HG02759 (cell line): ENCODE measurements around the gene ERMP1.
A peak's percentile ranks its signal among the peaks of the same experiment; 100 is the strongest.

ENCODE experiments used
- ATAC-seq: cut with Tn5 transposase; IDR thresholded peaks from one replicate; pipeline ENCODE4 v1.9.1; 2021; ENCODE audit warnings: mild to moderate bottlenecking, moderate library complexity; ENCODE audit not compliant: unreplicated experiment

ERMP1 gene

GRCh38 chr9:5853617-5854016, 20.7 kb upstream of the ERMP1 start:
- ATAC-seq, result no peak

DNA sequence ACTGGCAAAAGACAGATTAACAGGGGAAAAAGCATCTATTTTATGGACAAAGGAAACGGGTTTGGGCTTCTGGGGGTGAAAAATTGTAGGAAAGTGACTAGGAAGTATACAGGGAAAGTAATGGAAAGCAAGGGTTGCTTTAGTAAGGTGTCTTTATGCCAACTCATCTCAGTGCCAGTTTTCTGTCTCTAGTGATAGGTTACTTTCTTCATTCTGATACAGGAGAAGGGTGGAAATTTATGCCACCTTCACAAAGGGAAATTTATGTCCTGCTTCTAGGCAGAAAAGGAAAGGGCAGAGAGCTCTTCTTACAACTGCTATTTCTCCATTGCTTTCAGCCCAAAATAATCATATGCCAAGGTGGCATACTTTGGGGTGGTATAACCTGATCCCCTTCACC, 20.1 kb upstream of the ERMP1 start:
- ATAC-seq, result no peak

GRCh38 chr9:5851445-5851844, 18.5 kb upstream of the ERMP1 start:
- ATAC-seq, result peak; percentile 89

DNA sequence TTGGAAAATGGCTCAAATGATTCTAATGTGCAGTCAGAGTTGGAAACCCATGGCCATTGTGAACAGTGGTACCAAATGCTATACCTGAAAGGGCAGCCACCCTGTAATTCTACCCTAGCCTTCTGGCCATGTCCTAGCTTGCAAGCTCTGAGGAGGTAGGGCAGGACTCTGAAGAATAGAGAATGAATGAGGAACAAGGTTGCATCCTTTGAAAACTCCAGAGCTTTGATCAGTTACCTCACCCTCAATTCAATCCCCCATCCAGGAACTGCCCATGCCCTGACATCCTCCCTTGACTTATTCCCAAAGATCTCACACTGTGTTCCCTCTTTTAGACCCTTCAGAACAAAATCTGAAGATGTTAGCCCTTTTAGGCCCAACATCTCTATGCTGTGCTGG, 17.8 kb upstream of the ERMP1 start:
- no peak for ATAC-seq

- ATAC-seq, result no peak
Measured at GRCh38 chr9:5848372-5848882, 15.5 kb upstream of the ERMP1 start.

- no peak for ATAC-seq
Measured at GRCh38 chr9:5846501-5846921, 13.6 kb upstream of the ERMP1 start.

DNA sequence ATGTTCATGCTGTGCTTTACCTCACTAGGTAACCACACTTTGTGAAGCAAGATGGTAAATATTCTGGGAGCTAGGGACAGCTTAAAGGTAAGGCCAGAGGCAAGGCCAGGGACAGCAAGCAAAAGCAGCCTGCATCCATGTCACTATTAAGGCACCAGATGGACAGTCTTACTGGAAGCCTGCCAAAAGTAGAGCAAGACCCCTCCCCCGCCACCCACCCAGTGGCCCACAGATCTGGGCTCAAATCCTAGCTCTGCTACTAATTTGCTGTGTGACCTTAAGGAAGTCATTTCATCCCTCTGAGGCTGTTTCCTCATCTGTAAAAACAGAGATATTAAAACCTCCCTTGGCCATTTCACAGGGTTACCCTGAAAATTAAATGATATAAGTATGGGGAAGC, 13.2 kb upstream of the ERMP1 start:
- ATAC-seq, result no peak

DNA sequence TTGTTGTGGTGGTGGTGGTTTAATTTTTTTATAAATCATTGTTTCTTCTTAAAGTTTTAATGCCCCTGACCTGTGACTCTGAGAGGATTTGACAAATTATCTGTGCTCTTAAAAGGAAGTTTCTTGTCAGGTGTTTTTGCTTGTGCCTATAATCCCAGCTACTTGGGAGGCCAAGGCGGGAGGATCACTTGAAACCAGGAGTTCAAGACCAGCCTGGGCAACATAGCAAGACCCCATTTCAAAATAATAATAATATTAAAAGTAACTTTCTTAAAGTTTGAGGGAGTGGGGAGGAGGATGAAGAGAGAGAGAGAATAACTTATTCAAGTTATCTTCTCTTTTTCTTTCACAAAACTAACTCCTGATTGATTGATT, 12.2 kb upstream of the ERMP1 start:
- ATAC-seq, result no peak

DNA sequence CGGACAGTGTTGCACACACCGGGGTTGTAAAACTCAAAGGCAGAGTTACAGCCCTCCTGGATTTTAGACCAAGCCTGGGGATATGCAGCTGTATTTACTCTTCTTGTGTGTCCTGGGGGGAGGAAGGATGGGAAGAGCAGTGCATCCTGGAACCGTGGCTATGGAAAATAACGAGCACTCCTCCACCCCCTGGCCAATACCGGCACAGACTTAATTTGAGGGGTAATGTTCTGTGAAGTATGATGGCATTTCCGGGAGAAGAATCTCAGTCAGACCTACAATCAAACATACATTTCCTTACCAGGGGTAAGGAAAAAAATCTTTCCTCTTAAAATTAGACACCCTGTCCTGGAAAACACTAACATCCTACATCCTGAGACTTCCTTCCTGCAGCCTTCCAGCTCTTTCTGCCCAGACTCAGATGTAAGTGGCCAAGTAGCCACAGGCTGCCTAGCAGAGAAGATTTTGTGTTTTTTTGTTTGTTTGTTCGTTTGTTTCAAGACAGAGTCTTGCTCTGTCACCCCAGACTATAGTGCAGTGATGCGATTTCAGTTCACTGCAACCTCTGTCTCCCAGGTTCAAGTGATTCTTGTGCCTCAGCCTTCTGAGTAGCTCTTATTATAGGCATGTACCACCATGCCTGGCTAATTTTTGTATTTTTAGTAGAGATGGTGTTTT, 11.0 kb upstream of the ERMP1 start:
- ATAC-seq, result no peak

- no peak for ATAC-seq
Measured at GRCh38 chr9:5842929-5843793, 10.2 kb upstream of the ERMP1 start.

GRCh38 chr9:5841771-5842573, 9.1 kb upstream of the ERMP1 start:
- ATAC-seq, result no peak

DNA sequence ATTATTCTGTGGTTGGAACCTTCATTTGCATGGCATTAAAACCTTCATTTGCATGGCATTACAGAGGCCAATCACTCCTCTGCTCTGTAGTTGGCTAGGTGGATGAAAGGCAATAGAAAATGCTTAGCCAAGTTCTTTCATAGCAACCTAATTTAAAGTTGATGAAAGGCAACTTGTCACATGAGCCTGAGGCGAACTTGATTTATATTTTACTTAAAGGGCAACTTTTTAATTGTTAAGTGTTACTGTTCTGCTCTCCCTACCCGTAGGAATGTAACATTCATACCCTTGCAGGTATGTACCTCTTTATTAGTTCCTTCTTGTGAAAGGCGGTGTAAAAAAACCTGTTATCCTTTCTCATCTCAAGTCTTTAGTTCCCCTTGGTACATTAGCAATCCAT, 7.9 kb upstream of the ERMP1 start:
- no peak for ATAC-seq

GRCh38 chr9:5839572-5839902, 6.6 kb upstream of the ERMP1 start:
- ATAC-seq, result no peak

- ATAC-seq, result no peak
Measured at GRCh38 chr9:5838884-5839571, 6.1 kb upstream of the ERMP1 start.

DNA sequence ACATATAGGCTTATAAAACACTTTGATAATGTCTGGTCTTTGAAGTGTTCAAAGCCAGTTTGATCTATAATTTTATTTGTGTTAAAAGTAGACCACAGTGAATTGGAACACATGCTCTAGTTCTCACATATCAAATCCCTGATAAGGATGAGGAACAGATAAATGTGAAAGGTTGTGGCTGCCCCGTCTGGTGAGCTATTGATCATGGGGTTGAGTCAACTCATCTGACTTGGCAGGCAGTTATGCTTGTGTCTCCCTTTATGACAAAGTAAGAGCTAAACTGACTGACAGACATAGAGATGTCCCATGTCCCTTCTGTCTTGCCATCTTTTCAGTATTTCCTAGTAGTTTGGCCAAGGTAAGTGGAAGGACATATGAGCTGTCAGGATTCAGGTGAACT, 2.9 kb upstream of the ERMP1 start:
- ATAC-seq, result no peak

DNA sequence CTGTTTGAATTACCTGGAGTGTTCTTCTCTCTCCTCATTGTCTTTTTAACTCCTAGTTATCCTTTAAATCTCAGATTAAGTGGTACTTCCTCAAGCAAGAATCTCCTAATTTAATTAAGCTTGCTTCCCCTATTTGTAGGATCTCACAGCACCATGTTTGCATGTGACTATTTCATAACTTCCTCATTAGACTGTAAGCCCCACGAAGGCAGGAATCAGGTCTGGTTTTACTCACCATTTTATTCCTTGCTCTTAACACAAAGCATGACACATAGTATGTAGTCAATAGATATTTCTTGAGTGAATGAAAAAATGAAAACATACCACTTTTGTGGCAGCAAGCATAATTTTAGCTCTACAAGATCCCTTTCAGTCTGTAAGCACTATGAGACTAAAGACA, 1.3 kb upstream of the ERMP1 start:
- ATAC-seq, result no peak

DNA sequence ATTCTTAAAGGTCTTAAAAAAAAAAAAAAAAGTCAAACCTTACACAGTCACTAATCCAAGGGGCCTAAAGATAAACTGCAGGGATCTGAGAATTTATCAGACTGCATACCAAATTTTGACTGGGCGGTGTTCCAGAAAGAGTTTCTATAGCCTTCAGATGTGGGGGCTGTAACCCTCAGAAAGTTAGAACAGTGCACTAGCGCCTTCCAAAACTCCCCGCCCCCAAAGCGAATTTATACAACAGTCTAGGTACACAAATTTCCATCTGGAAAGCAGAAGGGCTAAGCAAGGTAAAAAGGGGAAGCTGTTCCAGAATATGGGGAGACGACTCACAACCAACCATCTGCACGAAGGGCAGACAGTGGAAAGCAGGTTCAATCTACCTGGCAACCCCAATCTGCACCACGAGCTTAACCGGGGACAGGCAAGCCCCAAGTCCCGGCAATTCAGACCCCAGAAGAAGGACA, 813 bp downstream of the ERMP1 start:
- no peak for ATAC-seq

DNA sequence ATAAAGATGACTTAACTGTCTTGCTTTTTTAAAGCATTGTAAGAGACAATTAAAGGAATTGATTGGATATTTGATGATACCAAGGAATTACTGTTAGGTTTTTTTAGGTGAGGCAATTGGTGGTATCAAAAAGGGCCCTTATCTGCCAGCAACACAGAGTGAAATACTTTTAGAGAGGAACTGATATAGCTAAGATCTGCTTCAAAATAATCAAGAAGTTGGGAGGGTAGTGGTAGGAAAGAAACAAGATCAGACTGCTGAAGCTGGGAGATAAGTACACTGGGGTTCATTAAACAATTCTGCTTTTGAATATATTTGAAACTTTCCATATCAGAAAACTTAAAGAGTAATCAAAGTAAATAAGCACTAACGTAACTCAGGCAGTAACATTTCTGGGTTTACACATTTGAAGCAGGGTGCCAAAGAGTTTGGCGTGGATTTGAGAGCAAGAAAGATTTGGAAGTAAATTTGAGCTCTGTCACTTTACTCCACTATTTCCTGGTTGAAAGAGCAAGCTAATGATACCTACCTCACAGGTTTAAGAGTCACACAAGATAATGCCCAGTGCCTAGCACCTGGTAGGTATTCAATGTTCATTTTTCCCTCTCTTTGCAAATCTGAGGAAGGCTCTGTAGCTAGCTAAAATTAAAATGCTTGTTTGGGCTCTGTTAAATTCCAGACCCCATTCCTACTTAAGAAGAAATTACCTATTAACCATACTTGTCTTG, 6.9 kb downstream of the ERMP1 start:
- no peak for ATAC-seq

GRCh38 chr9:5825223-5825622, 7.7 kb downstream of the ERMP1 start:
- ATAC-seq, result no peak

DNA sequence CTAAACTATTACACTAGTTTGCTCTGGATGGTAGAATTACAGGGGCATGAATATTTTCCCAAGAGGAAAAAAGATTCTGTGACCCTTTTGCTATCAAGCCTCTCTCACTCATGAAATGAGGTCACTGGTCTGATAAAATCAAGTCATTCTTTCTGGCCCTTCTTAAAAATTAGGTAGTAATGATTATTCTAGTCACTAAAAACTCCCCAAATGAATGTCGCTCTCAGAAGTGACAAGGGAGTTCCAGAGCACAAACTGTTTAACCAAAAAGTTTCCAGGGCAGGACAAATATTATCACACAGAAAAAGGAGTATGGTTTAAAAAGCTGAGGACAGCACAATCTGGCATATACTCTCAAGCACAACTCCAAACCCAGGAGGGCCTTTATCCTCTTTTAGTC, 12.5 kb downstream of the ERMP1 start:
- no peak for ATAC-seq
